ENCODE results near the gene UCHL5. TPM values are rescaled to one million over a fixed set of nuclear protein-coding genes. Genes with fewer than 3 reads are reported as not detected.

Gene UCHL5
- total and polyA plus RNA-seq, 2 of the 13 experiments (the other 11 are each of a cell fraction or from before 2014, with no cell fraction given): 18.2 to 44.1 TPM

- peak; percentile 84 for TF ChIP-seq ARID4A (CRISPR knock-in tag; IDR thresholded peaks at IDR 0.05; ENCODE audit: borderline replicate concordance)
- TF ChIP-seq HNRNPL (IDR thresholded peaks at IDR 0.05; ENCODE audit: low read depth, low read length): 0 out of 2 replicates have a peak, but pooled peaks have one; percentile 30
- no peak for TF ChIP-seq PRDM10 (CRISPR knock-in tag; IDR thresholded peaks at IDR 0.05; ENCODE audit: low read depth)
- no peak for TF ChIP-seq ZSCAN21 (CRISPR knock-in tag; IDR thresholded peaks at IDR 0.05; ENCODE audit: borderline replicate concordance)
- peak; percentile 12; the same call in 1 of the 2 replicates for TF ChIP-seq ISL2 (CRISPR knock-in tag; IDR thresholded peaks at IDR 0.05)
- no peak for TF ChIP-seq BCLAF1 (IDR thresholded peaks at IDR 0.05)
- TF ChIP-seq PHF20 (CRISPR knock-in tag; IDR thresholded peaks at IDR 0.05): peak; percentile 45; the same call in 1 of the 2 replicates
- TF ChIP-seq KMT2A (CRISPR knock-in tag; IDR thresholded peaks at IDR 0.05): peak; percentile 62; the same call in 1 of the 2 replicates
- peak; percentile 77; the same call in 1 of the 2 replicates for TF ChIP-seq KDM5B (CRISPR knock-in tag; IDR thresholded peaks at IDR 0.05; ENCODE audit: borderline replicate concordance)
- TF ChIP-seq GATAD1 (CRISPR knock-in tag; IDR thresholded peaks at IDR 0.05): peak; percentile 57; the same call in 1 of the 2 replicates
- TF ChIP-seq ZNF878 (CRISPR knock-in tag; IDR thresholded peaks at IDR 0.05): peak; percentile 56; the same call in 1 of the 2 replicates
- peak; percentile 88 for TF ChIP-seq TAF1 (CRISPR knock-in tag; IDR thresholded peaks at IDR 0.05)
- TF ChIP-seq SAP130 (CRISPR knock-in tag; IDR thresholded peaks at IDR 0.05; ENCODE audit: low read depth): peak; percentile 85
- TF ChIP-seq ZNF772 (CRISPR knock-in tag; IDR thresholded peaks at IDR 0.05): no peak
These were observed 46.0 kb upstream of the UCHL5 start, which contains the start of gene GLRX2 (continued) for GRCh38 chr1:193104907-193105820.

Data from HepG2 (cell line).